Measurements from ENCODE around the gene REEP1.

DNA sequence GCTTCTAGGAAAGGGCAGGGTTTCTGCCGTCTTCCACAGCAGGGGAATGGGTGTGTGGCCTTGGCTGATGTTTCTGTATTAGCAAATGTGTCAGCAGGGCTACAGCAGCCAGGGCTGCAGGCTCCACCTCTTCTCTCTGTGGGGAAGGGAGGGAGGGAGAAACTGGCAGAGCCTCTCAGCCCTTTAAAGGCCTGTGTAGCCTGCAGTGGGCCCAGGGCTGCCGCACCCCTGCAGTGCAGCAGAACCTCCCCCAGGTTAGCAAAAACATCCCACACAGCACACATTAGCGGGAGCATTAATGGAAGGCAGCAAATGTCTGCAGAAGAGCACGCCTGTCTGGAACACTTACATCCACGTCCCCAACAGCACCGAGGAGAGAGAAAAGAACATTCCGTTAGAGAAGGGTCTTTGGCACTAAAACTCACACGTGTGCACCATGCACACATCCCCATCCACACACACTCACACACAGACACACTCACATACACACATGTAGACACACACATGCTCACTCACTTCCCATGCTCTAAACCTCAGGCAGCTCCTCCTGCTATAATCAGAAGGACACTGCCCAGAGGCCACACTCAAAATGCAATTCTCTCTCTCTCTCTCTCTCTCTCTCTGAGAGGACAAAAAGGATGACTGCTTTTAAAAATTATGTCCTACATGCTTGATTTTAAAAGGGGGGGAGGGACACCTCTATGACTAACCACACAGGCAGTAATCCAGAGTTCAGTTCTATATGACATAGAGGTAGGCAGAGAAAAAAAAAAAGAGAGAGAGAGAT lies 114.1 kb downstream of the REEP1 start:
- TF ChIP-seq, protein P1, sequence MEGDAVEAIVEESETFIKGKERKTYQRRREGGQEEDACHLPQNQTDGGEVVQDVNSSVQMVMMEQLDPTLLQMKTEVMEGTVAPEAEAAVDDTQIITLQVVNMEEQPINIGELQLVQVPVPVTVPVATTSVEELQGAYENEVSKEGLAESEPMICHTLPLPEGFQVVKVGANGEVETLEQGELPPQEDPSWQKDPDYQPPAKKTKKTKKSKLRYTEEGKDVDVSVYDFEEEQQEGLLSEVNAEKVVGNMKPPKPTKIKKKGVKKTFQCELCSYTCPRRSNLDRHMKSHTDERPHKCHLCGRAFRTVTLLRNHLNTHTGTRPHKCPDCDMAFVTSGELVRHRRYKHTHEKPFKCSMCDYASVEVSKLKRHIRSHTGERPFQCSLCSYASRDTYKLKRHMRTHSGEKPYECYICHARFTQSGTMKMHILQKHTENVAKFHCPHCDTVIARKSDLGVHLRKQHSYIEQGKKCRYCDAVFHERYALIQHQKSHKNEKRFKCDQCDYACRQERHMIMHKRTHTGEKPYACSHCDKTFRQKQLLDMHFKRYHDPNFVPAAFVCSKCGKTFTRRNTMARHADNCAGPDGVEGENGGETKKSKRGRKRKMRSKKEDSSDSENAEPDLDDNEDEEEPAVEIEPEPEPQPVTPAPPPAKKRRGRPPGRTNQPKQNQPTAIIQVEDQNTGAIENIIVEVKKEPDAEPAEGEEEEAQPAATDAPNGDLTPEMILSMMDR (IDR thresholded peaks at IDR 0.05) = no peak
- TF ChIP-seq POLR2A (IDR thresholded peaks at IDR 0.05) (no peak), POLR2AphosphoS5 (IDR thresholded peaks at IDR 0.05) (no peak)

All from suprapubic skin (tissue), 4 donors.